H1 (cell line): ENCODE results near the gene CAMKMT. TPM values are rescaled to one million over a fixed set of nuclear protein-coding genes. Genes with fewer than 3 reads are reported as not detected.
A peak's percentile ranks its signal among the peaks of the same experiment; 100 is the strongest.

Experiments
- CTCF ChIA-PET: fragments of 300-600 bp; sonication (Branson Sonifier 250); formaldehyde crosslinking; loops from one replicate; lab custom pipeline; 2021; ENCODE audit not compliant: partially characterized antibody; lab: Charles Lee
- POLR2A ChIA-PET: fragments of 300-600 bp; sonication (Branson Sonifier 250); formaldehyde crosslinking; loops from one replicate; lab custom pipeline; 2021; ENCODE audit warnings: inconsistent platforms; ENCODE audit not compliant: partially characterized antibody; lab: Charles Lee
- DNase-seq, 2 experiments: peaks; one replicate each; pipeline versions ENCODE4 v3.0.0 to v3.0.0-alpha.2; 2010 to 2022; ENCODE audit warnings: low spot score in 2 of 2, low read depth in 1 of 2, mixed read lengths in 1 of 2
- FAIRE-seq: peaks from 2 replicates; lab custom pipeline; 2011; peaks lifted over from hg19 to GRCh38; lab: Jason Lieb, UNC
- H2AFZ ChIP-seq: 2 replicates; pipeline ENCODE4 v1.8.1; 2012; ENCODE audit warnings: low read length, inconsistent platforms
- H2AK5ac ChIP-seq: 2 replicates; pipeline ENCODE4 v1.6.1; 2013; ENCODE audit warnings: low read depth, low read length
- H2BK120ac ChIP-seq: replicated peaks from 2 replicates; pipeline ENCODE3; 2013; ENCODE audit warnings: low read depth, low read length, inconsistent platforms
- H2BK12ac ChIP-seq: 2 replicates; pipeline ENCODE4 v1.6.1; 2013; ENCODE audit warnings: low read depth, low read length
- H2BK15ac ChIP-seq: 2 replicates; pipeline ENCODE4 v1.6.1; 2013; ENCODE audit warnings: low read length
- H2BK20ac ChIP-seq: 2 replicates; pipeline ENCODE4 v1.6.1; 2013; ENCODE audit warnings: low read length
- H2BK5ac ChIP-seq: 2 replicates; pipeline ENCODE4 v1.6.1; 2013; ENCODE audit warnings: low read depth, low read length
- H3K14ac ChIP-seq: 2 replicates; pipeline ENCODE4 v1.6.1; 2013; ENCODE audit warnings: inconsistent platforms; ENCODE audit not compliant: insufficient read length
- H3K18ac ChIP-seq: 2 replicates; pipeline ENCODE4 v1.6.1; 2013; ENCODE audit warnings: low read length; ENCODE audit errors: extremely low read depth
- H3K23ac ChIP-seq: 2 replicates; pipeline ENCODE4 v1.6.1; 2013; ENCODE audit warnings: inconsistent platforms; ENCODE audit not compliant: insufficient read length
- H3K23me2 ChIP-seq: 2 replicates; pipeline ENCODE4 v1.6.1; 2013; ENCODE audit warnings: low read depth, low read length
- H3K27ac ChIP-seq: 2 replicates; pipeline ENCODE4 v1.6.1; 2011; ENCODE audit warnings: low read depth, low read length, inconsistent platforms
- H3K27me3 ChIP-seq, 4 experiments: replicated peaks in 1 of 4; 1 replicate in 1 of 4; 2 replicates in 3 of 4; pipeline versions ENCODE4 v1.6.1 to v1.8.1; 2011 to 2013; ENCODE audit warnings: low read length in 3 of 4, mild to moderate bottlenecking in 3 of 4, inconsistent platforms in 2 of 4, mixed read lengths in 2 of 4, moderate library complexity in 1 of 4; ENCODE audit not compliant: control insufficient read depth in 3 of 4, insufficient read depth in 3 of 4; ENCODE audit errors: extremely low read depth in 1 of 4
- H3K36me3 ChIP-seq, 4 experiments: 2 replicates each; pipeline versions ENCODE4 v1.6.1 to v1.8.1; 2011 to 2013; ENCODE audit warnings: mild to moderate bottlenecking in 4 of 4, low read length in 3 of 4, moderate library complexity in 2 of 4, control low read depth in 1 of 4, inconsistent platforms in 1 of 4; ENCODE audit not compliant: insufficient read depth in 4 of 4, control insufficient read depth in 2 of 4
- H3K4ac ChIP-seq: replicated peaks from 2 replicates; pipeline ENCODE3; 2013; ENCODE audit warnings: low read length, low read depth, mixed read lengths, inconsistent platforms; ENCODE audit not compliant: insufficient read length
- H3K4me1 ChIP-seq, 4 experiments: replicated peaks in 1 of 4; 1 replicate in 1 of 4; 2 replicates in 3 of 4; pipeline versions ENCODE4 v1.6.1 to v1.8.1; 2011 to 2013; ENCODE audit warnings: low read length in 3 of 4, inconsistent platforms in 2 of 4, mixed read lengths in 1 of 4; ENCODE audit not compliant: insufficient read depth in 4 of 4, control insufficient read depth in 3 of 4
- H3K4me2 ChIP-seq, 2 experiments: 2 replicates each; pipeline versions ENCODE4 v1.6.1 to v1.8.1; 2011 to 2013; ENCODE audit warnings: low read depth in 2 of 2, low read length in 2 of 2, control low read depth in 1 of 2, inconsistent platforms in 1 of 2, mild to moderate bottlenecking in 1 of 2; ENCODE audit not compliant: insufficient read depth in 1 of 2
- H3K4me3 ChIP-seq, 4 experiments: fragments of 200-600, 300-600 bp in 1 of 4; sonication (generic), shearing (Covaris generic), sonication (Bioruptor Twin) in 1 of 4; 2 replicates each; pipeline versions ENCODE4 v1.5.1 to v1.8.1; 2011 to 2016; ENCODE audit warnings: low read length in 4 of 4, low read depth in 3 of 4, control low read depth in 2 of 4, inconsistent platforms in 2 of 4, mild to moderate bottlenecking in 2 of 4, mixed read lengths in 1 of 4, moderate library complexity in 1 of 4; ENCODE audit not compliant: insufficient read depth in 2 of 4; ENCODE audit errors: extremely low read depth in 1 of 4
- H3K56ac ChIP-seq: replicated peaks from 2 replicates; pipeline ENCODE3; 2013; ENCODE audit warnings: low read depth, mild to moderate bottlenecking, mixed read lengths, low read length, inconsistent platforms; ENCODE audit not compliant: insufficient read length
- H3K79me1 ChIP-seq: 2 replicates; pipeline ENCODE4 v1.6.1; 2013; ENCODE audit warnings: low read depth, low read length, control low read depth
- H3K79me2 ChIP-seq, 2 experiments: 2 replicates each; pipeline versions ENCODE4 v1.6.1 to v1.8.1; 2012 to 2013; ENCODE audit warnings: low read length in 2 of 2, mild to moderate bottlenecking in 2 of 2, inconsistent platforms in 1 of 2; ENCODE audit not compliant: insufficient read depth in 2 of 2, control insufficient read depth in 1 of 2
- H3K9ac ChIP-seq, 4 experiments: replicated peaks in 1 of 4; 1 replicate in 1 of 4; 2 replicates in 3 of 4; pipeline versions ENCODE4 v1.6.1 to v1.8.1; 2011 to 2013; ENCODE audit warnings: low read depth in 3 of 4, low read length in 3 of 4, control low read depth in 2 of 4, mild to moderate bottlenecking in 2 of 4, moderate library complexity in 2 of 4, inconsistent platforms in 1 of 4; ENCODE audit errors: extremely low read depth in 1 of 4
- H3K9me3 ChIP-seq, 2 experiments: 2 replicates each; pipeline versions ENCODE4 v1.6.1 to v1.8.1; 2012 to 2013; ENCODE audit warnings: mild to moderate bottlenecking in 2 of 2, moderate library complexity in 2 of 2, control low read depth in 1 of 2, inconsistent platforms in 1 of 2, low read depth in 1 of 2, low read length in 1 of 2, mixed read lengths in 1 of 2; ENCODE audit not compliant: insufficient read depth in 2 of 2
- H4K20me1 ChIP-seq, 2 experiments: replicated peaks in 1 of 2; 2 replicates each; pipeline versions ENCODE3 to v1.8.1; 2011 to 2013; ENCODE audit warnings: inconsistent platforms in 2 of 2, low read length in 2 of 2, mild to moderate bottlenecking in 1 of 2; ENCODE audit not compliant: insufficient read depth in 2 of 2, control insufficient read depth in 1 of 2
- H4K5ac ChIP-seq: 2 replicates; pipeline ENCODE4 v1.6.1; 2013; ENCODE audit warnings: low read length, low read depth, mixed read lengths, inconsistent platforms; ENCODE audit not compliant: insufficient read length
- H4K8ac ChIP-seq: 2 replicates; pipeline ENCODE4 v1.8.0; 2013; ENCODE audit warnings: mild to moderate bottlenecking, moderate library complexity, low read length, inconsistent platforms; ENCODE audit not compliant: insufficient read depth; ENCODE audit errors: extremely low read depth
- H4K91ac ChIP-seq: replicated peaks from 2 replicates; pipeline ENCODE3; 2013; ENCODE audit warnings: low read length, mixed read lengths, inconsistent platforms; ENCODE audit not compliant: insufficient read length
- BACH1 ChIP-seq: IDR thresholded peaks from 2 replicates; pipeline ENCODE4 v1.6.1; 2012; ENCODE audit warnings: low read length, improper control_type of control experiment
- GTF2F1 ChIP-seq: IDR thresholded peaks from 2 replicates; pipeline ENCODE4 v1.6.1; 2012; ENCODE audit warnings: low read depth, low read length, improper control_type of control experiment, borderline replicate concordance
- SRF ChIP-seq: IDR thresholded peaks from 2 replicates; pipeline ENCODE4 v1.6.1; 2011; ENCODE audit warnings: mild to moderate bottlenecking, low read depth, low read length, moderate library complexity
- WGBS, 2 experiments: shearing (Covaris generic) in 1 of 2; methylation state at CpG; one replicate each; pipeline versions ENCODE4 v1.1.6 to v1.1.7; 2013 to 2015; ENCODE audit warnings: low lambda C conversion rate in 2 of 2, mixed read lengths in 2 of 2, inconsistent platforms in 1 of 2, low coverage in 1 of 2, missing lambda C conversion rate in 1 of 2; ENCODE audit not compliant: insufficient replicate concordance in 2 of 2, insufficient coverage in 1 of 2, insufficient read length in 1 of 2; ENCODE audit errors: extremely low coverage in 1 of 2, missing lambda C conversion rate in 1 of 2; 5-methylcytosine and 5-hydroxymethylcytosine counted together
- polyA plus RNA-seq, 7 experiments: library from polyadenylated mRNA; depleted of rRNA in 3 of 7; stranded (reverse) in 5 of 7; unstranded in 2 of 7; fragments of >200 nt in 5 of 7; fragments of 200-250 nt in 2 of 7; gene quantifications; 1 replicate in 5 of 7; 2 replicates in 1 of 7; 4 replicates in 1 of 7; pipeline versions ENCODE4 v1.2.1 to v1.2.3, GENCODE V29; 2011 to 2013; ENCODE audit warnings: missing spikeins in 2 of 7, mixed read lengths in 2 of 7
- total RNA-seq: library from RNA; stranded (reverse); fragmentation: NEBNext Ultra II Directional; extraction: Animal tissue kit (Norgen Biotek cat#: 25700); gene quantifications from 2 replicates; pipeline ENCODE4 v1.2.1, GENCODE V29; 2021

The CAMKMT gene
- total and polyA plus RNA-seq, 2 of the 8 experiments (the other 6 are each of a cell fraction or from before 2014, with no cell fraction given) = 14.7 to 22.4 TPM

DNA sequence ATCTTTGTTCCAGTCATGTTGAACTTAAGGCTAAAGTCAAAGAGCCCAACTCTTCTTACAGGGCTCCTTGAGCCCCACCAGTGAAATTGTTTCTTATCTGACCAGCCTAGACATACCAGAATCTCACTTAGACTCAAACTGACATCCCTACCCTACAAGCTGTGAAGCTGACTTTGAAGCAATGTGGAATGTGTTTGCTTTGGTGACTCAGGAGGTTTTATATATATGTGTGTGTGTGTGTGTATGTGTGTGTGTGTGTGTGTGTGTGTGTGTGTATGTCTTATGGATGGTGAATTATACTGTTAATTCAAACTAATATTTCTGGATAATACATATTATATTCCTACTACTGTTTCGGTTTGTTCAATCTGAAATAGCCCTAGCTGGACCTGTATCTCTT, 67.3 kb downstream of the CAMKMT start:
- 0 out of 2 replicates have a peak overlapping the region, but pooled peaks have one; percentile 31 for H2AK5ac ChIP-seq
- FAIRE-seq = peak; percentile 7
- WGBS, 2 experiments = 85% methylated on average over 1 of the region's 1 CpG; no CpG with 5 or more reads in 1 of the 2 experiments
- no peak for TF ChIP-seq BACH1
- no peak for TF ChIP-seq SRF
- no peak for TF ChIP-seq GTF2F1

More for the DNA sequence above, 67.3 kb downstream of the CAMKMT start:
- Histone ChIP-seq H4K8ac (no peak overlapping the region), H3K14ac (no peak overlapping the region), H4K5ac (no peak overlapping the region), H3K4me2 (no peak overlapping the region), H3K4me1 (peaks cover 4 to 26% (median 13%) of the 10 kb centered on the region in 4 experiments; a peak in 6 of 7 replicates), H3K23ac (no peak overlapping the region), H3K79me2 (peaks cover 2 to 3% of the 10 kb centered on the region in 2 experiments; a peak in 1 of 4 replicates), H3K79me1 (no peaks in the 10 kb centered on the region), H2BK120ac (no peak overlapping the region), H3K4me3 (no peak overlapping the region), H2BK5ac (no peak overlapping the region), H4K20me1 (no peaks in the 10 kb centered on the region), H2AFZ (no peak overlapping the region), H3K23me2 (no peaks in the 10 kb centered on the region), H3K9me3 (no peaks in the 10 kb centered on the region), H3K27ac (no peak overlapping the region), H3K4ac (no peak overlapping the region), H2BK12ac (no peak overlapping the region; the same call in 1 of the 2 replicates), H3K56ac (no peak overlapping the region), H3K36me3 (no peaks in the 10 kb centered on the region), H4K91ac (no peak overlapping the region), H2BK20ac (no peak overlapping the region), H2BK15ac (no peak overlapping the region), H3K9ac (no peak overlapping the region), H3K27me3 (no peaks in the 10 kb centered on the region), H3K18ac (no peak overlapping the region; the same call in 1 of the 2 replicates)
- CTCF ChIA-PET = interaction anchor here (1.2 to 2.1 kb wide), 3 partner anchors 36 to 239 kb away, joined by 3 to 7 read pairs (median 5); no protein-coding TSS in a partner anchor
- POLR2A ChIA-PET = interaction anchor here (1.5 kb wide), 3 partner anchors 9 to 40 kb away, joined by 3 to 4 read pairs (median 3); no protein-coding TSS in a partner anchor
- no peak for DNase-seq
